ENCODE data around the gene LDHA.

The LDHA gene

GRCh38 chr11:18394275-18394927 is at the start of gene LDHA (continued):
- TF ChIP-seq ZNF624 (tag by site-specific recombination; IDR thresholded peaks at IDR 0.05) (no peak), ZNF518A (tag by site-specific recombination; conservative IDR thresholded peaks at IDR 0.05; ENCODE audit: low read depth) (no peak), ZNF112 (tag by site-specific recombination; IDR thresholded peaks at IDR 0.05) (no peak), YY2 (tag by site-specific recombination; IDR thresholded peaks at IDR 0.05) (no peak), IKZF3 (tag by site-specific recombination; IDR thresholded peaks at IDR 0.05) (no peak), ZNF302 (tag by site-specific recombination; IDR thresholded peaks at IDR 0.05; ENCODE audit: low read depth) (no peak), ZNF521 (tag by site-specific recombination; IDR thresholded peaks at IDR 0.05) (no peak), ZNF654 (tag by site-specific recombination; IDR thresholded peaks at IDR 0.05; ENCODE audit: low read depth) (no peak), ZFP37 (tag by site-specific recombination; IDR thresholded peaks at IDR 0.05) (peak; percentile 86), ZNF350 (tag by site-specific recombination; IDR thresholded peaks at IDR 0.05) (no peak), ZNF670 (tag by site-specific recombination; IDR thresholded peaks at IDR 0.05; ENCODE audit: low read depth) (no peak), KLF8 (tag by site-specific recombination; IDR thresholded peaks at IDR 0.05) (peak; percentile 71; the same call in 1 of the 2 replicates), ZNF138 (tag by site-specific recombination; IDR thresholded peaks at IDR 0.05; ENCODE audit: borderline replicate concordance) (no peak), ZNF24 (tag by site-specific recombination; IDR thresholded peaks at IDR 0.05) (peak; percentile 81; the same call in 1 of the 2 replicates), ZBTB17 (tag by site-specific recombination; IDR thresholded peaks at IDR 0.05) (peak; percentile 82), ZNF239 (tag by site-specific recombination; IDR thresholded peaks at IDR 0.05) (0 out of 2 replicates have a peak, but pooled peaks have one; percentile 36), KLF7 (tag by site-specific recombination; IDR thresholded peaks at IDR 0.05; ENCODE audit: borderline replicate concordance) (peak; percentile 48; the same call in 1 of the 2 replicates), ZNF548 (tag by site-specific recombination; IDR thresholded peaks at IDR 0.05) (no peak), ZNF335 (tag by site-specific recombination; conservative IDR thresholded peaks at IDR 0.05) (peak; percentile 55), PRDM4 (tag by site-specific recombination; IDR thresholded peaks at IDR 0.05) (no peak), ZBTB20 (tag by site-specific recombination; IDR thresholded peaks at IDR 0.05) (peak; percentile 87), ZNF311 (tag by site-specific recombination; IDR thresholded peaks at IDR 0.05; ENCODE audit: borderline replicate concordance) (no peak), ZNF677 (tag by site-specific recombination; IDR thresholded peaks at IDR 0.05) (no peak), RBAK (tag by site-specific recombination; IDR thresholded peaks at IDR 0.05) (no peak), ZNF426 (tag by site-specific recombination; IDR thresholded peaks at IDR 0.05) (no peak), ZNF785 (tag by site-specific recombination; IDR thresholded peaks at IDR 0.05) (no peak), ZNF768 (tag by site-specific recombination; IDR thresholded peaks at IDR 0.05) (peak; percentile 46; the same call in 1 of the 2 replicates), ZNF580 (tag by site-specific recombination; IDR thresholded peaks at IDR 0.05) (no peak), ZNF423 (tag by site-specific recombination; IDR thresholded peaks at IDR 0.05) (no peak), ZNF362 (tag by site-specific recombination; IDR thresholded peaks at IDR 0.05) (no peak), SP2 (tag by site-specific recombination; IDR thresholded peaks at IDR 0.05) (peak; percentile 55), ZNF16 (tag by site-specific recombination; IDR thresholded peaks at IDR 0.05; ENCODE audit: low read depth) (no peak)
